Measurements from ENCODE around the gene TAAR5.
A peak's percentile ranks its signal among the peaks of the same experiment; 100 is the strongest.

TAAR5 gene

GRCh38 chr6:132589454-132589853 is at the start of gene TAAR5:
TSS of gene TAAR5 (minus strand) at chr6:132589741. CDS start at chr6:132589686, 55 bp downstream.
- TF ChIP-seq TAF1 (IDR thresholded peaks at IDR 0.05; ENCODE audit: low read depth): no peak
- TF ChIP-seq USF1 (IDR thresholded peaks at IDR 0.05): no peak
- no peak for TF ChIP-seq YY1 (IDR thresholded peaks at IDR 0.05; ENCODE audit: low read depth)
- peak; percentile 63 for TF ChIP-seq REST (IDR thresholded peaks at IDR 0.05; ENCODE audit: low read depth)
- TF ChIP-seq MAX (IDR thresholded peaks at IDR 0.05): no peak
- no peak for TF ChIP-seq CREB1 (IDR thresholded peaks at IDR 0.05; ENCODE audit: low read depth)
- TF ChIP-seq RAD21 (IDR thresholded peaks at IDR 0.05; ENCODE audit: low read depth): no peak

GRCh38 chr6:132634796-132635195 is 45.3 kb upstream of the TAAR5 start:
- TF ChIP-seq YY1 (IDR thresholded peaks at IDR 0.05; ENCODE audit: low read depth) (no peak), NFIC (IDR thresholded peaks at IDR 0.05) (no peak), RAD21 (IDR thresholded peaks at IDR 0.05; ENCODE audit: low read depth) (no peak), CEBPB (IDR thresholded peaks at IDR 0.05) (no peak), TAF1 (IDR thresholded peaks at IDR 0.05; ENCODE audit: low read depth) (no peak), CREB1 (IDR thresholded peaks at IDR 0.05; ENCODE audit: low read depth) (no peak), REST (IDR thresholded peaks at IDR 0.05; ENCODE audit: low read depth) (no peak), MAX (IDR thresholded peaks at IDR 0.05) (no peak), TEAD4 (IDR thresholded peaks at IDR 0.05) (no peak), USF1 (IDR thresholded peaks at IDR 0.05) (no peak), ZBTB7A (IDR thresholded peaks at IDR 0.05; ENCODE audit: low read depth) (no peak), EP300 (IDR thresholded peaks at IDR 0.05; ENCODE audit: borderline replicate concordance) (no peak)

GRCh38 chr6:132633362-132633761 is 43.8 kb upstream of the TAAR5 start:
- no peak for TF ChIP-seq FOXM1 (IDR thresholded peaks at IDR 0.05; ENCODE audit: borderline replicate concordance, low read depth)
- no peak for TF ChIP-seq RAD21 (IDR thresholded peaks at IDR 0.05; ENCODE audit: low read depth)
- TF ChIP-seq ZBTB7A (IDR thresholded peaks at IDR 0.05; ENCODE audit: low read depth): no peak
- no peak for TF ChIP-seq EP300 (IDR thresholded peaks at IDR 0.05; ENCODE audit: borderline replicate concordance)
- TF ChIP-seq CEBPB (IDR thresholded peaks at IDR 0.05): no peak
- no peak for TF ChIP-seq EGR1 (IDR thresholded peaks at IDR 0.05)
- no peak for TF ChIP-seq TAF1 (IDR thresholded peaks at IDR 0.05; ENCODE audit: low read depth)
- no peak for TF ChIP-seq CREB1 (IDR thresholded peaks at IDR 0.05; ENCODE audit: low read depth)
- TF ChIP-seq YY1 (IDR thresholded peaks at IDR 0.05; ENCODE audit: low read depth): no peak
- TF ChIP-seq TCF12 (IDR thresholded peaks at IDR 0.05; ENCODE audit: low read depth): no peak
- TF ChIP-seq MAX (IDR thresholded peaks at IDR 0.05): no peak
- TF ChIP-seq REST (IDR thresholded peaks at IDR 0.05; ENCODE audit: low read depth): no peak
- no peak for TF ChIP-seq NFIC (IDR thresholded peaks at IDR 0.05)
- no peak for TF ChIP-seq TEAD4 (IDR thresholded peaks at IDR 0.05)
- no peak for TF ChIP-seq USF1 (IDR thresholded peaks at IDR 0.05)

- no peak for TF ChIP-seq MAX (IDR thresholded peaks at IDR 0.05)
- no peak for TF ChIP-seq TAF1 (IDR thresholded peaks at IDR 0.05; ENCODE audit: low read depth)
- TF ChIP-seq RAD21 (IDR thresholded peaks at IDR 0.05; ENCODE audit: low read depth): no peak
- no peak for TF ChIP-seq TEAD4 (IDR thresholded peaks at IDR 0.05)
- no peak for TF ChIP-seq EP300 (IDR thresholded peaks at IDR 0.05; ENCODE audit: borderline replicate concordance)
- no peak for TF ChIP-seq CEBPB (IDR thresholded peaks at IDR 0.05)
- TF ChIP-seq FOXM1 (IDR thresholded peaks at IDR 0.05; ENCODE audit: borderline replicate concordance, low read depth): no peak
- TF ChIP-seq ZBTB7A (IDR thresholded peaks at IDR 0.05; ENCODE audit: low read depth): no peak
- TF ChIP-seq CREB1 (IDR thresholded peaks at IDR 0.05; ENCODE audit: low read depth): no peak
- TF ChIP-seq REST (IDR thresholded peaks at IDR 0.05; ENCODE audit: low read depth): no peak
- TF ChIP-seq TCF12 (IDR thresholded peaks at IDR 0.05; ENCODE audit: low read depth): no peak
- TF ChIP-seq EGR1 (IDR thresholded peaks at IDR 0.05): no peak
- no peak for TF ChIP-seq YY1 (IDR thresholded peaks at IDR 0.05; ENCODE audit: low read depth)
These were observed 34.6 kb upstream of the TAAR5 start, which contains the start of gene TAAR2 for GRCh38 chr6:132624175-132624574. TSS of gene TAAR2 (minus strand) at chr6:132624275. CDS start at chr6:132624275, 0 bp downstream.

Measured in Ishikawa (cell line).